SH-SY5Y (cell line): ENCODE measurements around the gene TDRD3.

ENCODE experiments used
- GATA2 ChIP-seq: IDR thresholded peaks from 2 replicates; pipeline ENCODE4 v1.6.1; 2011; ENCODE audit warnings: mild to moderate bottlenecking, low read depth, low read length
- GATA3 ChIP-seq: IDR thresholded peaks from 2 replicates; pipeline ENCODE4 v1.6.1; 2011; ENCODE audit warnings: low read depth, mild to moderate bottlenecking, low read length, moderate library complexity

TDRD3 gene

GRCh38 chr13:60572855-60573254, 175.8 kb downstream of the TDRD3 start:
- no peak for TF ChIP-seq GATA3
- TF ChIP-seq GATA2, result no peak

DNA sequence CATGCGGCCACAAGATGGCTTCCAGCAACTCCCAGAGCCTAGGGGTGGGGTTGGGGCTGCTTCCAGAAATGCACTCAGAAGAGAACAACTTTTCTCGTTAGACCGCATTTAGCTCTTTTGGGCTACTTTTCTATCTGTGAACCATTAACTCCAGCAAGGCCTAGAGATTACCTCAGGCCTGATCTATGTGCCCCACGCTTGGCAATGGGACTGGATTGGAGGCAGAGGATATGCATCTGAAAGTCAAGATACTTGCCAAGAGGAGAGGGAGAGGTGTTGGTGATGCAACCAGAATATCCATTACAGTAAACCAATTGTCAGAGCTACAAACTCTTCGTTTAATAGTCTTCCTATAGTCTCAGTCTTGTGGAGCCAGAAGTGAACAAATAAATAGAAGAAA, 177.7 kb downstream of the TDRD3 start:
- TF ChIP-seq GATA2, result no peak
- no peak for TF ChIP-seq GATA3

- TF ChIP-seq GATA3, result no peak
- TF ChIP-seq GATA2, result no peak
Measured at GRCh38 chr13:60575142-60575541, 178.1 kb downstream of the TDRD3 start.

GRCh38 chr13:60577761-60578160, 180.7 kb downstream of the TDRD3 start:
- TF ChIP-seq GATA2 (no peak), GATA3 (no peak)

DNA sequence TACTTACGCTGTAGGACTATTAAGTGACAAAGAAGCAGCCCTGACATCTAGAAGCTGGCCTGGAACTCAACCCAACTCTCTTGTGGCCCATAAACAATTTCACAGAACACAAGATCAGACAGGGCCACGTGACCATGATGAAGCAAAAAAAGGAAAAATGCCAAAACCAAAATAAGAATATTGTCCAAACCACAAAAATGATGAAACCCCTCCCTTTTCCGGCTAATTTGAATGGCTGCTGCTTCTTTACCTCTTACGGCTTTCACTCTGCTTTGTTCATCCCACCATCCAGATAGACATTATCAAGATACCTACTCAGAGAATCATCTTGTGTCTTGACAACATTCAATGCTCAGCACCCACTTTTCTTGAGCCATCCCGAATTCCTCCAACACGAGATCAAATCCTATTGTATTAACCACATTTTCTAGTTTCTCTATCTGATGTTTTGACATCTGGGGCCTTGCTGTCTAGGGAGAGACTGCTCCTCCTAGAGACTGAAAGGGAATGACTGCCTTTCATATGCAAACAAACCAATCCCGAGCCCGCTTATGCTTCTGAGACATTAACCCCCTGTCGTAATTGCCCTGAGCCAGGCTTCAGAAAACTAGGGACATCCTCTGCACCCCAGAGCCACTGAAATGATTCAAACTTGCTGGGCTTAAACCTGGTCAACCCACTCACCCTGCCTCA, 186.3 kb downstream of the TDRD3 start:
- TF ChIP-seq GATA3, result no peak
- no peak for TF ChIP-seq GATA2

- no peak for TF ChIP-seq GATA3
- TF ChIP-seq GATA2, result no peak
Measured at GRCh38 chr13:60583911-60584753, 187.1 kb downstream of the TDRD3 start.

- TF ChIP-seq GATA3 (no peak), GATA2 (no peak)
Measured at GRCh38 chr13:60584976-60585375, 188.0 kb downstream of the TDRD3 start.

DNA sequence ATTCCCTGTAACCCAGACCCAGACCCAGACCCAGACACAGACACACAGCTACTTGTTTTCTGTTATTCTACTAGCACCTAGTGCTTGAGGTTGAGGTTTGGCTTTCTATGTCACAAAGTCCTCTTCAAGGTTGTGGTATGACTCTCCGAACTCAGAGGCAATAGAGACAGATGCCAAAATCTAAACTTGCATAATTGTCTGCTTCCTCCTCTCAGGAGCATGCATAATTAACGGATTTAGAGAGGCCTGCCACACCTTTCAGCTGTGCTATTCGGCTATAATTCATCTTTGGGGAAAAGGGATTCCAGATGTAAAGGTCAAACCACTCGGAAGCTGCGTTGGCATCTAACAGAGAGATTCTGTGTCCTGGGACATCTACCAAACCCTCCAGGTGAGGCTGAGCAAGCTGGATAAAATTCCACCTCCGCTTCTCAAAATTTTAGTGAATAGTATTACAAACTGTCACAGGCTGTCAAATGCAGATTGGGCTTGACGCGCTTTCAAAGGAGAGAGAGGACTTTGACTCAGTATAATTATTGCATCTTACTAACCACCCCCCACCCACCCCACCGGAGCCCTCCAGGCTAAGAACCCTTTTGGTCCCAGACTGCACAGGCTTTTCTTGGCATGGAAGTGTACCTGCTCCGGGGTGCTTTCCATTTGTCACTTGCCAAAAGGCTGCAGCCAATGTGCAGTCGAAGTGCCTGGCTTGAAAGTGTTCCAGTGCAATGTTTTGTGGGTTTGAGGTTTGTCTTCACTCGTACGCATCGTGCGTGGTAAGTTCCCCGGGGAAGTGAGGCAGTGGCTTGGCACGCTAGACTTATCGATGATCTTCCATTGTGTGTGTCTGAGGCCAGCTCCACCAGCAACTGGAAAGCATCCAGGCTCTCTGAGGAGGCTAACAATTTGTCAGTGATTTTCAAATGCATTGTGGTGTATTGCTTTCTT, 194.1 kb downstream of the TDRD3 start:
- TF ChIP-seq GATA2 (no peak), GATA3 (no peak)

GRCh38 chr13:60603049-60603448, 206.0 kb downstream of the TDRD3 start:
- no peak for TF ChIP-seq GATA3
- TF ChIP-seq GATA2, result no peak

DNA sequence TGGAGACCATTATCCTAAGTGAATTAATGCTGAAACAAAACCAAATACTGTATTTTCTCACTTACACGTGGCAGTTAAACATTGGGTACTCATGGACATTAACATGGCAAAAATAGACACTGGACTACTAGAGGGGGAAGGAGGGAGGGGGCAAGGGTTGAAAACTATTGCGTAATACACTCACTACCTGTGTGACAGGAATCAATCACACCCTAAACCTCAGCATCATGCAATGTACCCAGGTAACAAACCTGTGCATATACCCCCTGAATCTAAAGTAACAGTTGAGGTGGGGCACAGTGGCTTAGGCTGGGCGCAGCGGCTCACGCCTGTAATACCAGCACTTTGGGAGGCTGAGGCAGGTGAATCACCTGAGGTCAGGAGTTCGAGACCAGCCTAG, 207.0 kb downstream of the TDRD3 start:
- TF ChIP-seq GATA2 (no peak), GATA3 (no peak)

GRCh38 chr13:60608954-60609353, 211.9 kb downstream of the TDRD3 start:
- TF ChIP-seq GATA3, result no peak
- TF ChIP-seq GATA2, result no peak

GRCh38 chr13:60611523-60611922, 214.5 kb downstream of the TDRD3 start:
- TF ChIP-seq GATA2 (no peak), GATA3 (no peak)

DNA sequence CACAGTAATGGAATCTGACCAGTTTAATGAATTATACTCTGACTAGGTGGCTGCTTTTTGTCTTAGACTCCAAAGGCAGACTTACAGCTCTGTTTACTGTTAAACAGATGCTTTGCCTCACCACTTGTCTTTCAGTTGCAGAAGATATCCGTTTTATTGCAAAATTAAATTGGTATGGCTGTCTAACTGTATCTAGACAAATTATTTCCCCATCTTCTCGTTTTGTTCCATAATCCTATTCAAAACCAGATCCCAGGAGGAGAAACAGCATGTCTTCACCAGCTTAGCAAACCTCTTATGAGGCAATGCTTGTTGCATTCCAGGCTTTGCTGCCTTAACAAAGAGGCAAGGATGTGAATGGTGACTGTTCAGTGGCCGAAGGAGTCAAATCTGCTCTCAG, 215.6 kb downstream of the TDRD3 start:
- TF ChIP-seq GATA2 (no peak), GATA3 (no peak)

DNA sequence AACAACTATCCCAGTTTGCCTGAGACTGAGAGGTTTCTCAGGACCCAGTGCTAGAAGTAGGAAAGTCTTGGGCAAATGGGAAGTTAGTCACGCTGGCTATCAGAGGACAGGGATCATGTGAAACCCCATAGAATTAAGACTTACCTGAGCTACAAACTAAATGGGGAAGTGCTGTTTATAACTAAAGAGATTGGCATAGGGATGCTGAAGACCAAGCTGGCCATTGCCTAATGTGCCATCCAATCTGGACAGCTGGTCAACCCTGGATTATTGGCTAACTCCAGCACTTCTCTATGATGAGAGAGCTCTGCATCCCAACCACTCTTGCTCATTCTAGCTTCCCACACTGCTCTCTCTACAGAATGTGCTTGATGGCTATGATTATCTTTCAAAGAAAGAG, 216.1 kb downstream of the TDRD3 start:
- no peak for TF ChIP-seq GATA2
- no peak for TF ChIP-seq GATA3
